NCI-H2107 treated with DMSO at 0.1 percent for 48 hours (cell line): Measurements from ENCODE around the gene CPAMD8.
"Not testable (repeated sequence)": the region's sequence is repeated elsewhere in the genome, so short reads cannot be mapped to it uniquely, and the experiment has no call there.

ENCODE experiments used
- DNase-seq: peaks from one replicate; lab custom pipeline; 2025; ENCODE audit not compliant: unreplicated experiment; lab: John Stamatoyannopoulos, UW

CPAMD8 gene

GRCh38 chr19:16951529-16951928 is 75.1 kb downstream of the CPAMD8 start:
- no peak for DNase-seq

- DNase-seq, result no peak
Measured at GRCh38 chr19:16949496-16950023, 77.0 kb downstream of the CPAMD8 start.

GRCh38 chr19:16946951-16947940 is 79.4 kb downstream of the CPAMD8 start:
- DNase-seq, result no peak

- no peak for DNase-seq
Measured at GRCh38 chr19:16945762-16946465, 80.7 kb downstream of the CPAMD8 start.

GRCh38 chr19:16945364-16945714 is 81.3 kb downstream of the CPAMD8 start:
- DNase-seq, result no peak

GRCh38 chr19:16944626-16945363 is 81.8 kb downstream of the CPAMD8 start:
- DNase-seq, result no peak

GRCh38 chr19:16943942-16944625 is 82.5 kb downstream of the CPAMD8 start:
- DNase-seq, result no peak

- not testable (repeated sequence) for DNase-seq
Measured at GRCh38 chr19:16943090-16943489, 83.5 kb downstream of the CPAMD8 start.

- no peak for DNase-seq
Measured at GRCh38 chr19:16942583-16942982, 84.0 kb downstream of the CPAMD8 start.

- no peak for DNase-seq
Measured at GRCh38 chr19:16940626-16941025, 86.0 kb downstream of the CPAMD8 start.

- not testable (repeated sequence) for DNase-seq
Measured at GRCh38 chr19:16940063-16940462, 86.5 kb downstream of the CPAMD8 start.

- DNase-seq, result no peak
Measured at GRCh38 chr19:16938211-16938610, 88.4 kb downstream of the CPAMD8 start.

- DNase-seq, result not testable (repeated sequence)
Measured at GRCh38 chr19:16937796-16938195, 88.8 kb downstream of the CPAMD8 start.

- DNase-seq, result no peak
Measured at GRCh38 chr19:16936901-16937300, 89.7 kb downstream of the CPAMD8 start.

GRCh38 chr19:16934489-16934888 is 92.1 kb downstream of the CPAMD8 start:
- no peak for DNase-seq

GRCh38 chr19:16931306-16931705 is 95.3 kb downstream of the CPAMD8 start:
- DNase-seq, result no peak

- no peak for DNase-seq
Measured at GRCh38 chr19:16930753-16931152, 95.9 kb downstream of the CPAMD8 start.

- DNase-seq, result no peak
Measured at GRCh38 chr19:16928916-16929315, 97.7 kb downstream of the CPAMD8 start.

- DNase-seq, result no peak
Measured at GRCh38 chr19:16928351-16928750, 98.3 kb downstream of the CPAMD8 start.

- DNase-seq, result no peak
Measured at GRCh38 chr19:16927883-16928282, 98.7 kb downstream of the CPAMD8 start.

- no peak for DNase-seq
Measured at GRCh38 chr19:16922949-16923348, 103.7 kb downstream of the CPAMD8 start.
